Left lung (tissue), 10 donors: ENCODE results near the gene PRORP. TPM values are rescaled to one million over a fixed set of nuclear protein-coding genes. Genes with fewer than 3 reads are reported as not detected.

Source experiments
- ATAC-seq: fragments of 200-7000 bp; cut with Tn5 transposase; one replicate; pipeline ENCODE4 v1.9.1; 2020; ENCODE audit warnings: moderate library complexity
- DNase-seq, 4 donors: peaks; one replicate each; pipeline ENCODE4 v3.0.0-alpha.2; 2013 to 2020
- H3K27ac ChIP-seq, 2 donors: fragments of 200-600 bp; sonication (generic) in 1 of 2; one replicate each; pipeline versions ENCODE4 v1.5.0 to v1.8.0; 2020 to 2021
- H3K27me3 ChIP-seq, 2 donors: fragments of 200-600 bp; sonication (generic) in 1 of 2; one replicate each; pipeline versions ENCODE4 v1.5.0 to v1.8.0; 2020 to 2021
- H3K36me3 ChIP-seq, 2 donors: fragments of 200-600 bp; sonication (generic) in 1 of 2; one replicate each; pipeline versions ENCODE4 v1.5.0 to v1.8.0; 2020 to 2021
- H3K4me1 ChIP-seq, 2 donors: fragments of 200-600 bp; one replicate each; pipeline ENCODE4 v1.8.0; 2021
- H3K4me3 ChIP-seq, 2 donors: fragments of 200-600 bp; sonication (generic) in 1 of 2; one replicate each; pipeline versions ENCODE4 v1.5.0 to v1.8.0; 2020 to 2021; ENCODE audit warnings: mild to moderate bottlenecking in 1 of 2
- H3K9me3 ChIP-seq, 2 donors: fragments of 200-600 bp; sonication (generic) in 1 of 2; one replicate each; pipeline versions ENCODE4 v1.5.0 to v1.8.0; 2020 to 2021
- intact Hi-C, 2 donors: fragments of 100-400 bp; cut with DNase I; formaldehyde crosslinking; loops; one replicate each; pipeline versions ENCODE4 v1.11.2 to v1.14.2; 2022
- polyA plus RNA-seq, 6 donors: library from polyadenylated mRNA; unstranded; fragments of 120-200 nt; gene quantifications; one replicate each; pipeline ENCODE4 v1.2.1, GENCODE V29; 2013; ENCODE audit not compliant: insufficient read length in 6 of 6
- total RNA-seq, 2 donors: library from RNA; stranded (reverse); fragmentation: NEBNext Ultra II Directional; extraction: Animal tissue kit (Norgen Biotek cat#: 25700); gene quantifications; one replicate each; pipeline ENCODE4 v1.2.1, GENCODE V29; 2021
- TF ChIP-seq, protein P1 (sequence below), 2 donors: fragments of 200-600 bp; sonication (generic) in 1 of 2; IDR thresholded peaks; one replicate each; pipeline versions ENCODE4 v1.5.0 to v1.8.0; 2021; ENCODE audit warnings: antibody characterized with exemption in 2 of 2
- donor health status: DM: no; HTN: yes; CAD: no.
- donor health status: DM: no; HTN: no; CAD: no.

The PRORP gene
- total and polyA plus RNA-seq, 8 donors: 26.7 to 38.8 (median 29.5) TPM

GRCh38 chr14:35138585-35138984, 16.2 kb downstream of the PRORP start:
- H3K9me3 ChIP-seq: no peaks in the 10 kb centered on the region
- H3K36me3 ChIP-seq: peaks cover 0 to 25% of the 10 kb centered on the region in 2 donors
- intact Hi-C loops: no loop called here
- DNase-seq: no peak
- no peak overlapping the region for H3K4me3 ChIP-seq
- H3K4me1 ChIP-seq: no peaks in the 10 kb centered on the region
- no peaks in the 10 kb centered on the region for H3K27me3 ChIP-seq
- ATAC-seq: no peak
- no peak overlapping the region for H3K27ac ChIP-seq
- TF ChIP-seq, protein P1, sequence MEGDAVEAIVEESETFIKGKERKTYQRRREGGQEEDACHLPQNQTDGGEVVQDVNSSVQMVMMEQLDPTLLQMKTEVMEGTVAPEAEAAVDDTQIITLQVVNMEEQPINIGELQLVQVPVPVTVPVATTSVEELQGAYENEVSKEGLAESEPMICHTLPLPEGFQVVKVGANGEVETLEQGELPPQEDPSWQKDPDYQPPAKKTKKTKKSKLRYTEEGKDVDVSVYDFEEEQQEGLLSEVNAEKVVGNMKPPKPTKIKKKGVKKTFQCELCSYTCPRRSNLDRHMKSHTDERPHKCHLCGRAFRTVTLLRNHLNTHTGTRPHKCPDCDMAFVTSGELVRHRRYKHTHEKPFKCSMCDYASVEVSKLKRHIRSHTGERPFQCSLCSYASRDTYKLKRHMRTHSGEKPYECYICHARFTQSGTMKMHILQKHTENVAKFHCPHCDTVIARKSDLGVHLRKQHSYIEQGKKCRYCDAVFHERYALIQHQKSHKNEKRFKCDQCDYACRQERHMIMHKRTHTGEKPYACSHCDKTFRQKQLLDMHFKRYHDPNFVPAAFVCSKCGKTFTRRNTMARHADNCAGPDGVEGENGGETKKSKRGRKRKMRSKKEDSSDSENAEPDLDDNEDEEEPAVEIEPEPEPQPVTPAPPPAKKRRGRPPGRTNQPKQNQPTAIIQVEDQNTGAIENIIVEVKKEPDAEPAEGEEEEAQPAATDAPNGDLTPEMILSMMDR (IDR thresholded peaks at IDR 0.05): no peak

DNA sequence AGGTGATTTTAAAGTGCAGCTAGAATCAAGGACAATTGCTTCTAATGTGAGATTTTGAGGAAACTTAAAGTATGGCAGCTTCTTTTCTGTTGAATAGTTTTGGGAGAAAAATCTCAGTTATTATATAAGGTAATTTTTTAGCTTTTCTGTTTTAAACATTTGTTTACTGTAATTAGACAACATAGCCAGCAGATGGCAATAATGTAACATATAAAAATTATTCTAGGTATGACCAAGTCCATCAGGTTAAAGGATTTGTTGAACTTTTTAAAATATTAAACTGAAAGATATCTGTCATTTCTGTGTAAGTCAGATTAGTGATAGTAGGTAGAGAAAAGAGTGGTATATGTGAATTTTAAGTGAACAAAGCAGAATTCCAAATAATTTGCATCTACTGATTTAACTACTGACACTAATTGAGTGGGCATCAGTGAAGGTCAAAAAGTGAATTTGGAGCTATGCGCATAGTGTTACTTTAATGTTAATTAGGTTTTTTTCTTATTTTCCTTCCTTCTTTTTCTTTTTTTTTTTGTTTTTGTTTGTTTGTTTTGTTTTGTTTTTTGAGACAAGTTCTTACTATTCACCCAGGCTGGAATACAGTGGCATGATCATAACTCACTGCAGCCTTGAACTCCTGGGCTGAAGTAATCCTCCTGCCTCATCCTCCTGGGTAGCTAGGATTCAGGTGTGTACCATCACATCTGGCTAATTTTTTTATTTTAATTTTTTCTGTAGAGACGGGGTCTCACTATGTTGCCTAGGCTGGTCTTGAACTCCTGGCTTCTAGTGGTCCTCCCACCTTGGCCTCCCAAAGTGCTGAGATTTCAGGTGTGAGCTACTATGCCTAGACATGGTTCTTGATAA, 18.6 kb downstream of the PRORP start:
- Histone ChIP-seq H3K27ac (no peak overlapping the region), H3K27me3 (no peaks in the 10 kb centered on the region), H3K4me1 (no peaks in the 10 kb centered on the region), H3K4me3 (no peak overlapping the region), H3K9me3 (no peaks in the 10 kb centered on the region), H3K36me3 (peaks cover 0 to 3% of the 10 kb centered on the region in 2 donors)
- ATAC-seq (peak; percentile 70), DNase-seq (peak in 1 of 4 donors; percentile 17)
- TF ChIP-seq, protein P1 (IDR thresholded peaks at IDR 0.05): peak; percentile 28 to 38
- intact Hi-C loops: loop anchor here in 1 of 2 donors (5.0 kb wide), 1 partner anchor 271 kb away; no protein-coding TSS in a partner anchor

GRCh38 chr14:35144029-35144428, 21.7 kb downstream of the PRORP start:
- TF ChIP-seq, protein P1 (IDR thresholded peaks at IDR 0.05): no peak
- Histone ChIP-seq H3K27ac (no peak overlapping the region), H3K27me3 (no peaks in the 10 kb centered on the region), H3K4me1 (no peaks in the 10 kb centered on the region), H3K36me3 (peaks cover 0 to 8% of the 10 kb centered on the region in 2 donors), H3K9me3 (no peaks in the 10 kb centered on the region), H3K4me3 (no peak overlapping the region)
- no peak for ATAC-seq
- no peak for DNase-seq
- intact Hi-C loops: loop anchor here in 1 of 2 donors (5.0 kb wide), 1 partner anchor 268 kb away; no protein-coding TSS in a partner anchor

GRCh38 chr14:35146711-35147149, 24.4 kb downstream of the PRORP start:
- Histone ChIP-seq H3K4me3 (no peak overlapping the region), H3K27me3 (no peaks in the 10 kb centered on the region), H3K36me3 (peaks cover 0 to 8% of the 10 kb centered on the region in 2 donors), H3K4me1 (no peaks in the 10 kb centered on the region), H3K9me3 (no peaks in the 10 kb centered on the region), H3K27ac (no peak overlapping the region)
- DNase-seq: no peak
- TF ChIP-seq, protein P1 (IDR thresholded peaks at IDR 0.05): no peak
- no peak for ATAC-seq
- intact Hi-C loops: no loop called here

DNA sequence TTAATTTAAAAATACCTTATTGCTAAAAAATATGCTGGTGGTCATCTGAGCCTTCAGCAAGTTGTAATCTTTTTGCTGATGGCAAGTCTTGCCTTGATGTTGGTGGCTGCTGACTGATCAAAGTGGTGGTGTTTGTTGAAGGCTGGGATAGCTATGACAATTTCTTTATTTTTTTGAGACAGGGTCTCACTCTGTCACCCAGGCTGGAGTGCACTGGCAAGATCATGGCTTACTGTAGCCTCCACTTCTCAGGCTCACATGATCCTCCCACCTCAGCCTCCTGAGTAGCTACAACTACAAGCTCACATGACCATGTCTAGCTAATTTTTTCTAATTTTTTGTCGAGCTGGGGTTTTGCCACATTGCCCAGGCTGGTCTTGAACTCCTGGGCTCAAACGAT, 24.8 kb downstream of the PRORP start:
- DNase-seq (no peak), ATAC-seq (no peak)
- H3K27me3 ChIP-seq: no peaks in the 10 kb centered on the region
- intact Hi-C loops: no loop called here
- H3K9me3 ChIP-seq: no peaks in the 10 kb centered on the region
- no peaks in the 10 kb centered on the region for H3K4me1 ChIP-seq
- no peak overlapping the region for H3K4me3 ChIP-seq
- H3K36me3 ChIP-seq: peaks cover 0 to 8% of the 10 kb centered on the region in 2 donors
- TF ChIP-seq, protein P1 (IDR thresholded peaks at IDR 0.05): no peak
- no peak overlapping the region for H3K27ac ChIP-seq
